ENCODE results near the gene ERRFI1.
A peak's percentile ranks its signal among the peaks of the same experiment; 100 is the strongest.
"Not testable (repeated sequence)": the region's sequence is repeated elsewhere in the genome, so short reads cannot be mapped to it uniquely, and the experiment has no call there.

ERRFI1 gene

GRCh38 chr1:7971024-7971423 is 55.1 kb downstream of the ERRFI1 start:
- no peak for TF ChIP-seq CTCF (IDR thresholded peaks at IDR 0.05; ENCODE audit: low read depth, low read length, missing control alignments)
- no peak overlapping the region for H3K4me3 ChIP-seq (replicated peaks; ENCODE audit: low read depth, low read length)
- DNase-seq (ENCODE audit: extremely low read depth, low read depth) = no peak

- TF ChIP-seq CTCF (IDR thresholded peaks at IDR 0.05; ENCODE audit: low read depth, low read length, missing control alignments) = no peak
- DNase-seq (ENCODE audit: extremely low read depth, low read depth) = no peak
- H3K4me3 ChIP-seq (replicated peaks; ENCODE audit: low read depth, low read length) = no peak overlapping the region
Observed at GRCh38 chr1:7970246-7970645, 55.9 kb downstream of the ERRFI1 start.

- no peak for DNase-seq (ENCODE audit: extremely low read depth, low read depth)
- H3K4me3 ChIP-seq (replicated peaks; ENCODE audit: low read depth, low read length) = no peak overlapping the region
- TF ChIP-seq CTCF (IDR thresholded peaks at IDR 0.05; ENCODE audit: low read depth, low read length, missing control alignments) = no peak
Observed at GRCh38 chr1:7967651-7968050, 58.5 kb downstream of the ERRFI1 start.

GRCh38 chr1:7967196-7967595 is 58.9 kb downstream of the ERRFI1 start:
- no peak for TF ChIP-seq CTCF (IDR thresholded peaks at IDR 0.05; ENCODE audit: low read depth, low read length, missing control alignments)
- no peak overlapping the region for H3K4me3 ChIP-seq (replicated peaks; ENCODE audit: low read depth, low read length)
- no peak for DNase-seq (ENCODE audit: extremely low read depth, low read depth)

GRCh38 chr1:7964476-7964875 is 61.6 kb downstream of the ERRFI1 start:
- no peak overlapping the region for H3K4me3 ChIP-seq (replicated peaks; ENCODE audit: low read depth, low read length)
- no peak for DNase-seq (ENCODE audit: extremely low read depth, low read depth)
- TF ChIP-seq CTCF (IDR thresholded peaks at IDR 0.05; ENCODE audit: low read depth, low read length, missing control alignments) = no peak

GRCh38 chr1:7963841-7964240 is 62.3 kb downstream of the ERRFI1 start:
- H3K4me3 ChIP-seq (replicated peaks; ENCODE audit: low read depth, low read length); DNase-seq (ENCODE audit: extremely low read depth, low read depth): not testable (repeated sequence)

- DNase-seq (ENCODE audit: extremely low read depth, low read depth) = not testable (repeated sequence)
- H3K4me3 ChIP-seq (replicated peaks; ENCODE audit: low read depth, low read length) = peak overlapping the region; percentile 83; the same call in 1 of the 2 replicates
Observed at GRCh38 chr1:7963378-7963730, 62.8 kb downstream of the ERRFI1 start.

GRCh38 chr1:7962636-7963377 is 63.3 kb downstream of the ERRFI1 start:
- TF ChIP-seq CTCF (IDR thresholded peaks at IDR 0.05; ENCODE audit: low read depth, low read length, missing control alignments) = no peak
- no peak for DNase-seq (ENCODE audit: extremely low read depth, low read depth)
- H3K4me3 ChIP-seq (replicated peaks; ENCODE audit: low read depth, low read length) = peak overlapping the region; percentile 83

Data from HFF-Myc (cell line).